NCI-H2081 treated with DMSO at 0.1 percent for 48 hours (cell line): ENCODE measurements around the gene OSR1.

Source experiments
- DNase-seq: peaks from one replicate; lab custom pipeline; 2025; lab: John Stamatoyannopoulos, UW

OSR1 gene

DNA sequence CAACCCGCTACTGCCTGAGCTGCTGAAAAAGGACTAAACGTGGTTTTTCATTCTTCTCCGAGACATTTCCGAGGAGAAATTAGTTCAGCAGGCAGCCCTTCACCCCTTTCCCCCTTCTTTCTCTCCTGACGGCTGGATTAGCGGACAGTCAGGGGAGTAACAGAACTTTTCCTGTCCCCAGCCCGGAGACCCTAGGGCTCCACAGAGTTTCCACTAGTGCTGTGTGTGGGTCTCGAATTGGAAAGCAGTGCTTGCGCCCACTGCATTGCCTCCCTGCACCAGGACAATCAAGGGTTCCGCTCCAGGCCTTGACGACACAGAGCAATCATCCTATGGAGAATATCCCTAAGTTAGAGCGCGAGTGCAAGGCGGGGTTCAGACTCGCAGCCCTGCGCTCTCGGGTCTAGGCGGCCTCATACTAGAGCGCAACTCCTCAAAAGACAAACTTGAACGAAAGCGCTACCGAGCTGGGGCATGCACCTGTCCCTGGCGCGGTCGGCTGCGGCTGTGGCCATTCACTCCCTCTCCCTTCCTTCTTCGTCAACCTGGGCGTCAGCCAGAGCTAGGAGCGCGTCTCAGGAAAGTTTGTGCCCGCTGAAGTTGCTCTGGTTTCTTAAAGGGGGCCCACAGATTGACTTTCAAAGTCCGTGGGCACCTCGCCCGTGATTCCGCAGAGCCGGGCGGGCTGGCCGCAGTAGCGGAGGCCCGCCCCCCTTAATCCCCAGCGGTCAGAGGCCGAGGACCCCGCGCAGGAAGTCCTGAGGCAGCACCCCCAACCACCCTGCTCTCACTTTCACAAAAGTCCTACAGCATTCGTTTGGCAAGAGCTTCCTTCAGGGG lies 801 bp downstream of the OSR1 start:
- no peak for DNase-seq

DNA sequence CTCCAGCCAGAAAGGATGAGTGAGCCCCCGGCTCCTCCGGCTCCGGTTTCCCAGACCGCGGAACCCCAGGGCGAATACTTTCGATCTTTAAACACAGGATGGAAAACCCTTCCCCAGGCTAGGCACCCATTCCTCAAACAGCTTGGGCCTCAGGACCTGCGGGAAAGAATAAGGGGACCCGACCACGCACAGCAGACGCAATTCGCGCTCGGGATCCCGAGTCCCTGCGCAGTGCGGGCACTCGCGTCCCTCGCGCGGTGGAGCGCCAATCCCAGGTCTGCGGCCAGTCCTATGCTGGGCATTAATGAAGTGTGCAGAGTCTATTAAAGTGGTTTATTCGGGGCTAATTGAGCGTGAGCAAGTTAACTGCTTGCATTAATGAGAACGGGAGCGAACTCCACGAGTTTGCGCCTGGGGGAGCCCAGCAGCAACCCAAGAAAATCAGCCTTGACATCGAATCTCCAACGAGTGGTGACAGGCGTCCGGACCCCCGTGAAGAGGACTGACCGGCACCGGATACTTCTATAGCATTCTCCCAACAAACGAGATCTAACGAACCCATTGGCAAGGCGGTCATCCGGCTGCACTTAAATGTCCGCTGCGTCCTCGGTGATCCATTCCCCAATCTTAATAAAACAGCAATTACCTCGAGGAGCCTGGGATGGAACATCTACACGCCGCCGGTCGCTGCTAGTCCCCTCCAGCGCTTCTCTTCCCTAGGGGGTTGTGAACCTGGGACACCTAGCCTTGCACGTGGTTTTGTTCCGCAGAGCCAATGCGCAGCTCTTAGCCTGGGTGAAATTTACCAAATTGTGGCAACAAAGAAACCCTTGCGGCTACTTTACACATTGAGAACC lies 1.6 kb downstream of the OSR1 start:
- DNase-seq = no peak

- DNase-seq = no peak
Measured at GRCh38 chr2:19355931-19356544, 2.4 kb downstream of the OSR1 start.

DNA sequence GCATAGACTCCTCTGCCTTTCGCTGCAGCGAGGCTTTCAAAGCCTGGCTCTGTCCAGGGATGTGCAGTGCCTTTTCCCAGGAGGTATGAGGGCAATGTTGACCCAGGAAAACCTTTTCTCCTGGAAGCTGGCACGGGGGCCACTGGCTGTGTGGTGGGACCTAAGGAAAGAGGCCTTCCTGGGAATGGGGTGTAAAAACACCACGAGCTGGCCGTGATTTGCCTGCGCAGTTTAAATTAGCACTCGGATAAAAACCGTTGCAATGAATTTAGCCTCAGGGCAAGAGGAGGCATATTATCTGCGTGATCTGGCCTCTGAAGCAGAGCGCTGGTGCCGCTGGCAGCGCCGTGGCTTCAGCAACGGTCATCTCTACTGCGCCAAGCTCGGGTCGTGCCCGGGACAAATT lies 3.0 kb downstream of the OSR1 start:
- DNase-seq = no peak

DNA sequence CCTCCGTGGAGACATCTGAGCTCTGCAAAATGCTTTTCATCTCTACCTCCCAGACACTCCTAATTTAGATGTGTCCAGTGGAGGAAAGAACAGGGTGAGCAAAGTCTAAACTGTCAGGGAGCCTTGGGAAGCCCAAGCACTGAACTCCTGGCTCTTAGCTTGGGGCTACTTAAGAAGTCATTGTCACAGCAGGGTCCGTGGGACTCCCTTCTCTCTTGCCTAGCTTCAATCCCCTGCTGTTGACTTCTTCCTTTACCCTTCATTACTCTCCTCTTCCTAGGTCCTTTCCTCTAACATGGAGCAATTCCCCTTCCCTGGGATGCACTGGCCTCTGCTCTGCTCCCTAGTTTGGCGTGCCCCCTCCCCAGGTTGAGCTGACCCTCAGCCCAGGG lies 3.4 kb downstream of the OSR1 start:
- DNase-seq = no peak

GRCh38 chr2:19353721-19354050 lies 4.7 kb downstream of the OSR1 start:
- DNase-seq = no peak

GRCh38 chr2:19352946-19353720 lies 5.3 kb downstream of the OSR1 start:
- no peak for DNase-seq

DNA sequence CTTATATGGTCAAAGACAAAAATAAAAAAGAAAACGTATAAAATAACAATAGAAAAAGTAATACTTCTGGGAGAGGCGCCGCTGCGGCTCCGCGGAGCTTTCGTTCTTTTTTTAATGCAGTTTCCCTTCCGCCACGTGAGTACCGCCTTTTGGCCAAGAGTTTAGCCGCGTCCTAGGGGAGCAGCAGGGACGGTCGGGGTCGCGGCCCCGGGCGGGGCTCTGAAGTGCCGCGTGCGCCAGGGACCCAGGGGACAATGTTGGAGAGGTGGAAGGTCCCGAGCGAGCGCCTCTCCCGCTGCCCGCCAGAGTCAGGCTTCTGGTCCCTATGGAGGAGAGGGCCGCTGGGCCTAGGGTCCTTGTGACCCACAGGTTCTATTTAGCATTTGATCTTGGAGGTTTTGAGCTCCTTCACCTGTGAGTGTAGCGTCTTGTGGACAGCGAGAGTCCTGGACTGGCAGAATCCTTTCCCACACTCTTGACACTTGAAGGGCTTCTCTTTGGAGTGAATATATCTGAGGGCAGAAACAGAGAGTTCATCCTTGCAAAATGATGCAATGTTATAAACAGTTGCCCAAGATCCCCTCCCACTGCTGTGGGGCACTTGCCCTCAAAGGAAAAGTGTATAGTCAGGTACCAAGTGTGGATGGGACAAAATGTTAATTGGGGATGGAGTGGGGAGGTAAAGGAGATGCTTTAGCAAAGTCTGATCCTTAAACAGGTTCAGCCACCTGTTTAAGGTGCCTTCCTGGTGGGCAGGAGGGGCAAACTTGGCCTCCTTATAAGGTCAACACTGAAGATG lies 6.3 kb downstream of the OSR1 start:
- DNase-seq = no peak

GRCh38 chr2:19351499-19351898 lies 6.9 kb downstream of the OSR1 start:
- no peak for DNase-seq

DNA sequence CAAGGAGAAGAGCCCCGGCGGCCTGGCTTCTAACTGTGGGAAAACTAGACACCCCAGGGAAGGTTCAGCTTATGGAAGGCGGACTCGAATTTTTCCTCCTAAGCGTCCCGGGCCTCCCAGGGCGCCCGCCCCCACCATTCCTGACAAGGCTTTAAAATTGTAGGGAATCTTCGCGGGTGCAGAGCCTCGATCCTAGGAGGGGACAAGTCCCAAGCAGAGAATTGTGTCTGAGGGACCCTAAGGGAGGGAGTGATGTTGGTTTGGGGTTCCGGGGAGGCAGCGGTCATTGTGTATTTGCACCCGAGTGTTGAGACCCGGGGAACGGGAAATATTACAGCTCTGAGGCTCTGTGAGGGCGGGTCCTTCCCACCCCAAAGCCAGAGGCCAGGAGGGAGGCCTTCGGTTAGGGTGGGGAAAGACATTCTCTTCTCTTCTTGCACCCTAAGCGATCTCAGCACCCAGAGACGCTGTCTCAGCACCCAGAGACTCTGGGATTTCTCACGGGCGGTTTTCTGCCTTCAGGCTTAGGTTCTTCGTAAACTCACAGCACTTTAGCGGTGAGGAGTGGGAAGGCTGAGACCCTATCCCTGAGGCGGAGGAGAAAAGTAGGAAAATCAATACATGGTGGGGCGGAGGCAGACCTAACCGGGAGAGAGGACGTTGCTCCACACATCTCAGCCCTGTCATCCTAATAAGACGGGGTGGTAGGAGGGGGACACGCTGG lies 7.6 kb downstream of the OSR1 start:
- DNase-seq = no peak

DNA sequence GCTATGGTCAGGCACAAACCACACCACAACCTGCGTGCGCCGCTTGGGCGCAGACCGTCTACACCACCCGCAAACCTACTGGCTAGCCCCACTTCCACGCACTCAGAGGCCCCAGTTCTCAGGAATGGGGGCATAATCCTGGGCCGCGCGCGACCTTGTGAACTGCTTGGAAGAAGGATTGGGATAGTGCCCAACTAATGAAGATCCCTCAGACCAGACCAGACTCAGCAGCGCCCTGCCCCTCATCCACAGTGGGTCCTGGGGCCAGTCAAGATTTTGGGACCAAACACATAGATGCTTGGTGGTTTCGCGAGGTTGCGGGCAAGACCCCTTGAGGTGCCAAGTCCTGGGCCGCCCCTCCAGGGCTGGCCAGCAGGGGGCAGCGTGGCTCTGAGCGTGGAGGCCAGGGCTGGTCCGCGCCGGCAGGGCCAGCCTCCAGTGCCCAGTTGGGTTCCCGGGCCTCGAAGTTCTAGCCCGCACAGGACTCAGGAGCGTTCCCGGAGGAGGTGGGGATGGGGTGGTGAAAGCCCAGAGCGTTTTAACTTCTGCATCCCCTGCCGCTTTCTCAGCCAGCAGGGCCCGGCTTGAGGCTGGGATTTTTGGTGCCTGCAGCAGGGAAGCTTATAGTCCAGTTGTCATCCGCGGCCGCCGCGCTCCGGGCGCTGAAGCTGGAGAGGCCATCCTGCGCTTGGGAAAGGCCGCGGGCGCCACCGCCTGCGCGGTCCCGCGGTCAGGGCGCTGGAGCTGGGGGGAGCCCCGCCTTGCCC lies 8.3 kb downstream of the OSR1 start:
- DNase-seq = no peak

- DNase-seq = no peak
Measured at GRCh38 chr2:19348692-19349091, 9.7 kb downstream of the OSR1 start.

DNA sequence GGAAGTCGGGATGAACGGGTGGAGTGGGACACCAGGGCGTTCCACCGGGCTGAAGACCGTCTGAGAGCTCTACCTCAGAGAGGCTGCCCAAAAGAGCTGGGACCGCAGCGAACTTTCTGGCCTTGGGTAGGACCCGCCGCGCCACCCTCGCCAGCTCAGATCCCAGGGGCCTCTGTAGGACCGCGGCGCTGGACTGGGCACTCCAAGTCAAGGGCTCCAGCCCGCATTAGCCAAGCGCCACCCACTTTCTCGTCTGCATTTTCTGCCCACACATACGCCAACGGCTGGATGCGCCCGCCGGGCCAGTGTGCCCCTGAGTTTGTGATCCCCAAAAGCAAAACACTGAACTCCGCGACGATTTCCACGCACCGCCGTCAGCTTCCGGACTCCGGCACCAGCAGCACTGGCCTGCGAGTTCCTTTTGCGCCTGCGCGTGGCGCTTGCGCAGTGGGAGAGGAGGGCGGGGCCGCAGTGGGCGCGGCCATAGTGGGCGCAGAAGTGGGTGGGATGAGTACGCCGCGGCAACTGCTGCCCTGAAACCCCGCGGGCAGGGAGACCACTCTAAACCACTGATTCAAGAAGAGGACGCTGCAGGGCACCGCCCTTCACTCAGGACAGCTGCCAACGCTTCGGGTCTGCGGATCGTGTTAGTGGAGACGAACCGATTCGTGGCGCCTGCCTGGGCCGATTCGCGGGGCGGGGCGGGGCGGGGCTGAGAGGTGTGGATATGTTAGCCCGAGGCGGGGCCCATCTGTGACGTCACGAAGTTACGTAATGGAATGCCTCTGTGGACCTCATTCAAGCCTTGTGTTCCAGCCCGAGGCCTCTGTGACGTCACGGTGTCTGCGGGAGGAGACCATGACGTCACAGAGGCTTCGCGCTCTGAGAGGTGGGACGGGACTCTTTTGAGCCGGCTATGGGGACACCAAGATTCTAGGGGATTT lies 10.5 kb downstream of the OSR1 start:
- peak; percentile 50 for DNase-seq

DNA sequence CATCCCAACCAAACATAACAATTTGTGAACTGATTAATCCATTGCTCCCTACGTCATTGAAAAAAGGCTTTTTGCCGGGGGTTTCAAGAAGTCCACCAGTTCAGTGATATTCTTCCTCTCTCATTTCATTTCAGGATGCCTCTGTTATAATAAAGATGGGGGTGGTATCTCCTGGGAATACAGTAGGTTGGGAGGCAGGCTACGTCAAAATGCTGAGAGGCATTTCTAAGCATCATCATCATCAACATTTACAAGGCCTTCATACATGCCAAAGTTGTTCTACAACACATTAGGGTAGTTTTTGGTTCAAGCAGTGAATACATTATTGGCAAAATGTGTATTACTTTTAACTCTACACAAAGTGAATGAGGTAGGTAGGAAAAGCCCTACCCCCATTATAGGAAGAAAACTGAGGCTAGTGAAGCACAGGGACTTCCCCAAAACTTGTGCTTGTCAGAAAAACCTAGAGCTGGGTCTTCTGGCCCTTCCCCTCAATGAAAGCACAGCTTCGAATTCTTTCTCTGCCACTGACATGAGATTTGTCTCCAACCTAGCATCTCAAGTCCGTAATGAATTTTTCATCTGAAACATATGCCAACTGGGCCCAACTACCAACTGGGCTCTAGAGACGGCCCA lies 11.3 kb downstream of the OSR1 start:
- no peak for DNase-seq

GRCh38 chr2:19337742-19338141 lies 20.7 kb downstream of the OSR1 start:
- no peak for DNase-seq

- DNase-seq = no peak
Measured at GRCh38 chr2:19337202-19337601, 21.2 kb downstream of the OSR1 start.

DNA sequence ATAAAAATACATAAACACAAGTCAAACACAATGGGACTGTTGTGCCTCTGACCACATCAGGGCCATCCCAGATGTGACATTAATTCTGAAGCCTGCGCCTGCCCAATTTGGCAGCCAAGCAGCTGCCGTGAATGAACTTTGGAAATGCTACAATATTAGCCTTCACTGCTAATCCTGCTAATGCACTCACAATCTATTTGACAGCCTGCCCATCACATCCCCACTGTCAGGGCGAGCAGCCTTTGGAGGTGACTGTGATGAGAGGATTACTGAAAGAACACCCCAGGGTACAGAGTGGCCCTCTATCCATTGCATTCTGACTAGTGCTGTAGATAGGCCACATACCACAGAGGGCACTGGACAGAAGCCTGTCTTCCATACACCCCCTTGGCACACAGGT lies 21.6 kb downstream of the OSR1 start:
- DNase-seq = no peak

GRCh38 chr2:19332503-19332902 lies 25.9 kb downstream of the OSR1 start:
- DNase-seq = no peak
